NT2/D1 (cell line): ENCODE measurements around the gene RCAN2.

Experiments used
- SUZ12 ChIP-seq: IDR thresholded peaks from 2 replicates; pipeline ENCODE4 v1.6.1; 2011; ENCODE audit not compliant: insufficient read length, insufficient read depth; ENCODE audit errors: extremely low read depth
- YY1 ChIP-seq: IDR thresholded peaks from 2 replicates; pipeline ENCODE4 v1.6.1; 2011; ENCODE audit not compliant: insufficient read length, insufficient read depth
- ZNF274 ChIP-seq: IDR thresholded peaks from 2 replicates; pipeline ENCODE4 v1.6.1; 2011; ENCODE audit warnings: mild to moderate bottlenecking, low read depth, low read length

DNA sequence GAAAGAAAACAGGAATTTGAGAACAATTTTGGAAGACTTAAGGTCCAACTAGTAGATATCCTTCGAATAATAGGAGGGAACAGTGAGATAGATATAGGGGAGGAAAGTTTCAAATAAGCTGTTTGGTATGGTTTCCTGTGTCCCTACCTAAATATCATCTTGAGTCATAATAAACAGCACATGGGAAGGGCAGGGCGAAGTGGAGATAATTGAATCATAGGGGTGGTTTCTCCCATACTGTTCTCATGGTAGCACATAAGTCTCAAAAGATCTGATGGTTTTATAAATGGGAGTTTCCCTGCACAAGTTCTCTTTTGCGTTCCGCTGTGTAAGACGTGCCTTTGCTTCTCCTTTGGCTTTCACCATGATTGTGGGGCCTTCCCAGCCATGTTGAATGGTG lies 281.0 kb downstream of the RCAN2 start:
- TF ChIP-seq YY1 (no peak), SUZ12 (no peak), ZNF274 (no peak)
